HG03457 (cell line): ENCODE measurements around the gene KBTBD6.
"Not testable (repeated sequence)": the region's sequence is repeated elsewhere in the genome, so short reads cannot be mapped to it uniquely, and the experiment has no call there.

Source experiments
- ATAC-seq: cut with Tn5 transposase; IDR thresholded peaks from one replicate; pipeline ENCODE4 v1.9.1; 2021; ENCODE audit warnings: moderate number of reproducible peaks; ENCODE audit not compliant: unreplicated experiment

The KBTBD6 gene, protein sequence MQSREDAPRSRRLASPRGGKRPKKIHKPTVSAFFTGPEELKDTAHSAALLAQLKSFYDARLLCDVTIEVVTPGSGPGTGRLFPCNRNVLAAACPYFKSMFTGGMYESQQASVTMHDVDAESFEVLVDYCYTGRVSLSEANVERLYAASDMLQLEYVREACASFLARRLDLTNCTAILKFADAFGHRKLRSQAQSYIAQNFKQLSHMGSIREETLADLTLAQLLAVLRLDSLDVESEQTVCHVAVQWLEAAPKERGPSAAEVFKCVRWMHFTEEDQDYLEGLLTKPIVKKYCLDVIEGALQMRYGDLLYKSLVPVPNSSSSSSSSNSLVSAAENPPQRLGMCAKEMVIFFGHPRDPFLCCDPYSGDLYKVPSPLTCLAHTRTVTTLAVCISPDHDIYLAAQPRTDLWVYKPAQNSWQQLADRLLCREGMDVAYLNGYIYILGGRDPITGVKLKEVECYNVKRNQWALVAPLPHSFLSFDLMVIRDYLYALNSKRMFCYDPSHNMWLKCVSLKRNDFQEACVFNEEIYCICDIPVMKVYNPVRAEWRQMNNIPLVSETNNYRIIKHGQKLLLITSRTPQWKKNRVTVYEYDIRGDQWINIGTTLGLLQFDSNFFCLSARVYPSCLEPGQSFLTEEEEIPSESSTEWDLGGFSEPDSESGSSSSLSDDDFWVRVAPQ

DNA sequence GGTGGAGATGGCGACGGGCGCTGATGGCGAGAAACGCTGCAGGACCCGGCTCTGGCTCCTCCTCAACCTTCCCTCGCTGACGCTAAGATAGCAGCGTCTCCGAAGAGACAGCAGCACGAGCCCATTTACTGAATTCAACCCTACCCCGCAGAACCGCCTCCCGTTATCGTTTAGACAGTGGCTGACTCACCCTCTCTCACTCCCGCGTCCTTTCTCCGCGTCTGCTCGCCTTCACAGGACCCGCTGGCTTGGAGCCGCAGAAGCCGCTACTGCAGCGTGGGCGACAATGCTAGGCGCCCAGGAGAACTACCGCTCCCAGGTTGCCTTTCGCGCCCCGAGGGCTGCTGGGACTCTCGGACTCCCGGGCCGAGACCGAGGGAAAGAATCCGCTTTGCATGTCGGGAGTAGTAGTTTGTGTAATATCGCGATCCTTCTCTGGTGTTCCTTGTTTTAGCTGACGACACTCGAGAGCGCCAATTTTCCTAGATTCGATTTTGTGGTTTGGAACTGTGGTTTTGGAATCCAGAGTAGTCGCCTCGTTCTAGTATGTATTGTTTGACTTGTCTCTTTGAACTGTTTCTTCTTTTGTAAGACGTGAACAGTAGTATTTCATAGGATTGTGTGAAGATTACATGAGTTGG lies at the start of gene KBTBD6:
Gene KBTBD6, minus strand, starts transcription at position 291 of the 641 bp plus-strand sequence. CDS start 291 bp downstream, outside the sequence.
- peak; percentile 92 for ATAC-seq

DNA sequence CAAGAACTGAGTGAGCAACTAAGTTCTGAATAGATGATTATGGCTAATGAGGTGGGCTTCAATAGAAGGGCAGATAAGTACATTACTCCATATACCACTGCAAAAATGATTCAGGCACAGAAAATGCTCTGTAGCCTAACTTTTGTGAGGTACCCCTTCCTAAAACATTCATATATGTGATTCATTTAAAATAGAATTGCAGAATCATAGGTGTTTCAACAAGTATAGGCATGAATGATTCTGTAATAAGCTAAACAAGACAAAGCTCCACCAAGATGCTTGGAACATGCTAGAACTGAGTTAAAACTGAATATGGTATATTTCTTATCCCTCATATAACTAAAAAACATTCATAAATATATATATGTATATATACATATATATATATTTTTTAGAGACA lies 49.6 kb upstream of the KBTBD6 start:
- ATAC-seq: no peak

DNA sequence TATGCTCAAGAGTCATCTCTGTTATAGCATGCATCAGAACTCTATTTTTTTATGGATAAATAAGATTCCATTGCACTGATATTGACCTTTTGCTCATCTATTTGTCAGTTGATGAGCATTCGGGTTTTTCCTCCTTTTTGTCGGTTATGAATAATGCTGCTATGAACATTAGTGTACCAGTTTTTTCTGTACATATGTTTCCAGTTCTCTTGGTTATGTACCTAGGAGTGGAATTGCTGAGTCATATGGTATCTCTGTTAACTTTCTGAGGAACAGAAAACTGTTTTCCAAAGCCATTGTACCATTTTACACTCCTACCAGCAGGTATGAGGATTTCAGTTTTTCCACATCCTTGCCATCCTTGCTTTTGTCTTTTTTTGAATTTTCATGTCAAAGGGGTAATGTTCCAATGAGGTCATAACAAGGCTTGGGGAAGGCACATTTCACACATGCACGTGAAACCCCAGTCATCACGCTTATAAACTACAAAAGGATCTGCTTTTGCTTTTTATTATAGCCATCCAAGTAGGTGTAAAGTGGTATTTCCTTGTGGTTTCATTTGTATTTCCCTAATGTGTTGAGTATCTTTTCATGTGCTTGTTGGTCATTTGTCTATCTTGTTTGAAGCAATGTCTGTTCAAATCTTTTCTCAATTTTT lies 47.1 kb upstream of the KBTBD6 start:
- ATAC-seq: no peak

DNA sequence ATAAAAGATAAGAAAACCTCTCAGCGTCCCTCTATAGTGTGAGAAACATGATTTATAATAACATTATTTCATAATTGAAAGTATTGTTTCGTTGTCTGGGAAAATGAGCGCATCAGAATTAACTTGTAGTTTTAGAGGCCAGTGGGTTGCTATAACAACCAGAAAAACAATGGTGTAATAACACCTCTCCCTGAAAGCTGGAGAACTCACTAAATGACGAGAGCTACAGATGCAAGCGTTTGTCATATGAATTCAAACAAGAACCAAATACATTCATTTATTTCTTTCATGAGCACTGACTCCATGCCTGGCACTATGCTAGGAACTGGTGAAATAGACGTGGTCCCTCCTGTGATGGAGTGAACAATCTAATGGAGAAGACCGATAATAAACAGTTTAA lies 45.4 kb upstream of the KBTBD6 start:
- no peak for ATAC-seq

DNA sequence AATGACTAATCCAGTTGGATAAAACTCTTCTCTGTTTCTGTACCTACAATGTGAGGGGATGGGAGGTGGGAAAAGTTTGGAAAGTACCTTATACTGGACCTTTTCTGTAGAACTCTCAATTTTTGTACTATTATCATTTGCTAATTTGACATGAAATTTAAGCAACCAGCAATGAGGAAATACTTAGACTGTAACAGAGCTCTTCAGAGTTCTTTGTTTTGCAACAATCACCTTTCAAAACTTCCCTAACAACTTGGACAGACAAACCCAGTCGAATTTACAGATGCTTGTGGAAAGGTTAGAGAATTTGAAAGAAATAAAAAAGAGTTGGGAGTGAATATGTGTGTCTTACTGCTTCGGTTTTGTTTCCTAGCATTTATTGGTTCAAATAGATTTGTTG lies 45.0 kb upstream of the KBTBD6 start:
- no peak for ATAC-seq

DNA sequence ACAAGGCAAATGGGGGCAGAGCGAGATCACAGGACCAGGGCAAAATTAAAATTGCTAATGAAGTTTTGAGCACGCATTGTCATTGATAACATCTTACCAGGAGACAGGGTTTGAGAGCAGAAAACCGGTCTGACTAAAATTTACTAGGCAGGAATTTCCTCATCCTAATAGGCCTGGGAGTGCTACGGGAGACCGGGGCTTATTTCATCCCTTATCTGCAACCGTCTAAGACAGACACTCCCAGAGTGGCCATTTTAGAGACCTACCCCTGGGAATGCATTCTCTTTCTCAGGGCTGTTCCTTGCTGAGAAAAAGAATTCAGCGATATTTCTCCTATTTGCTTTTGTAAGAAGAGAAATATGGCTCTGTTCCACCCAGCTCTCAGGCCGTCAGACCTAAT lies 43.0 kb upstream of the KBTBD6 start:
- ATAC-seq: not testable (repeated sequence)

DNA sequence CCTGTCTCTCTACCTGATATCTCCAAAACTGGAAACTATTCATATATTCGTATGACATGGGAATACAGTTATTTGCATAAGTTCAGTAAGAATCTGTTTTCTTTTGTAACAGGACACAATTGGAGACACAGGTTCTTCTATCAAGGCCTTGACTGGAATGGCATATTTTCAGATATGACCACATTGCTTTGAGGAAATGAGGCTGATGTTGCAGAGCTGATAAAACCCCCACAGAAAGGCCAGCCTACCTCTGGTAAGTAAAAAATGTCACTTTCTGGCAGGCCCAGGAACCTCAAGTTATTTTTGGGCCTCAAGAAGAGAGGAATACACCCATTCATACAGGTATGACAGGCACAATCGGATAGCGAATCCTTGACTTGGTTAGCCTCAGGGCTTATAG lies 29.5 kb upstream of the KBTBD6 start:
- ATAC-seq: no peak

DNA sequence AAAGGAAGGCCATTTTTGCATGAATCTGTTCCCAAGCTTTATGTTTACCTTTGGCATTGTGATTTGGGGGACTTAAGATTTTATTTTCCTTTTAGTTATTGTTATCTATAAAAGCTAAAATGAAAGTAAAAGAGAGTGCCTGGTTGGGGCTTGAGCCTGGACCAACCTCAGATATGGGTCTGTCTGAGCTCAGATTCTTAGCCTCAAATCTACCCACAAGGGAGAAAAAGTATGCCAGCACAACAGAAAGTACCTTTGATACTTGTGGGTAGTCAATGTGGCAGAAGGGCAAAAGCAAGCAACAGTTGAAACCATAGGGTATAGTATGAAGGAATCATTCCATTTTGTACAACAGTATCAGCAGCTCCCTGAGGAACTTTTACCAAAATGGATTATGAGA lies 26.6 kb upstream of the KBTBD6 start:
- ATAC-seq: no peak

DNA sequence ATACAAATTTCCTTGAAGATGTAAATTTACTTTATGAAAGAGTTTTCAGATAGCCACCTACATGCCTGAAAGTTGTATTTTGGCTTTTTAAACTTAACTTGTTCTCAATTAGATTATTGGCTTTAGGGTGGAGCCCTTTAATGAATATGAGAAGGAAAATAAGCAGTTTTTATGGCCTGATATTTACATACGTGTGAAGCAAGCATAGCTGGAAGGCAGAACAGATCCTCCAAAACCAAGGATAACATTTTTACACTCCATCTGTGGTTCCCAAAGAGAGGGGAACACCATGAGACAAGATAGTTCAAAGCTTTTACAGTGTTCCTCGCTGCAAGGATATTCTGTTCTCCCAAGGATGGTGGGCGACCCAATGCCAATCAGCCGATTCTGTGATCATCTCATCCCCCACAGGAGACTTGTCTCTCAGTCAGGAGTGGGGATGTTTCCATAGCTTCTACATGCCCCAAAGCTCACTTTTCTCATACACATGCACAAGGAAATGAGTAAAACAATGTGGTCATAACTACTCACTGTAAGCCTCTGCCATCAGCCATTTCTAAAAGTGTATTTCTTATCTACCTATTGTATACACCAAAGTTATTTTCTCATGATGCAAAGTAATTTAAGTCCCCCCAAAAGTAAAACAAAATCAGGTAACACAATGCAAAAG lies 24.6 kb upstream of the KBTBD6 start:
- no peak for ATAC-seq

DNA sequence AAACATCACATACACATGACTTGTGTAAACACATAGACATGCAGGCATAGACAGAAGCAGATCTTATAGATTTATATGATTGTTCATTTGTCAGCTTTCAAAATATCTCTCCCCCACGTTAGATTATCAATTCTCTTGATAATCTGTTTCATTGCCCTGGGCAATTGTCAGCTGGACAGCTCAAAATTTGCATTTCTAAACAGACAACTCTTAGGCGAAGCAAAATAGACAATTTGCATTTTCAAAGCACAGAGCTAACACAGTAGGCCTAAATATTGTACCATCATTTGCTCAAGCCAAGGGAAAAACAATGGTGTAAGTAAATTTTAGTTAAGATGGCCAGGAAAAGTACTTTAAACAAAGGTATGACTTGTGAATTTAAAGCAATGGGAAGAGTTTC lies 24.0 kb upstream of the KBTBD6 start:
- ATAC-seq: no peak

DNA sequence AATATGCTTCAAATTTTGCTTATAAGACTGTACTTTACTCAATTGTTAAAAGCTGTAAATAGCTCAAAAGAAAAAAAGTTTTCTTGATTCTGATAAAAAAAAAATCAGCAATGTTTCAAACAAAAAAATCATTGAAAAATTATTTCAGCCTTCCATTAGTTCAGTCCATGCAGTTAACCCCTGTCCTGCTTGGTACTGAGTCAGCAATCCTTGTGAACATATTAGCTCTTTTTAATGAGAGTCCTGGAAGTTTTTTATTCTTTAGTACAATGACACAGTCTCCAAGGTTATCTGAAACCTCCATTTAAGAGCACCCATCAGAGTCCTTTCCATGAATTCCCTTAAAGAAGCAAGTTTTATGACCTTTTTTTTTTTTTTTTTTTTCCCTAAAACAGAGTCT lies 21.4 kb upstream of the KBTBD6 start:
- no peak for ATAC-seq

DNA sequence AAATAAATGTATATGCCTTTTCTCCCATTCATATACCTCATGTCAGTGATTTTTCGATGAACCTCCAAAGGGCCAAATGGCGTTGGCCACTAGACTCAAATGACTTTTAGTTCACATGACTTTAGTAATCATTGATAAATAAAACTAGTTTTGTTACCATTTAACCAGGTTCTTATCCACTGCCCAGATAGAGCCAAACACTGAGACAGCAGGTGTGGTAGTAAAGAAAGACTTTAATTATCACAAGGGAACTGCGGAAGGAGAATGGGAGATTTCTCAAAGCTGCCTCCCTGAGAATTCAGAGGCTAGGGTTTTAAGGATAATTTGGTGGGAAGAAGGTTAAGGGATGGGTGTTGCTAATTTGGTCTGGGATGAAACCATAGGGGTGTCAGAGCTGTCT lies 19.4 kb upstream of the KBTBD6 start:
- no peak for ATAC-seq

DNA sequence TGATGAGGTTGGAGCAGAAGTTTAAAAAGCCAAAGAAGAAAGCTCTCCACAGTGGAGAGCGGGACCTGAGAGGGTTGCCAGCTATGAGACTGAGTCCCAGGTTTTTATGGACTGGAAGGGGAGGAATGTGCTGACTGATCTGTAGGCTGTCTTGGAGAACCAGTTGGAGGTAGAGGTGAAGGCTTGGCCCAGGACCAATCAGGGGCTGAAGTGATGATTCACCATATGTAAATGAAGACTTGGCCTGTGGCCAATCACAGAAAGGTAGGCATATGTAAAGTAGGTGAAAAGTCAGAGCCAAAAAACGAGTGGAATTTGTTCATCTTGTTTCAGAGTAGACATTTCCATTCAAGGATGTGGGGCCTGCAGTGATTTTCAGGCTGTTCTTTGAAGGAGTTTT lies 17.5 kb upstream of the KBTBD6 start:
- no peak for ATAC-seq

DNA sequence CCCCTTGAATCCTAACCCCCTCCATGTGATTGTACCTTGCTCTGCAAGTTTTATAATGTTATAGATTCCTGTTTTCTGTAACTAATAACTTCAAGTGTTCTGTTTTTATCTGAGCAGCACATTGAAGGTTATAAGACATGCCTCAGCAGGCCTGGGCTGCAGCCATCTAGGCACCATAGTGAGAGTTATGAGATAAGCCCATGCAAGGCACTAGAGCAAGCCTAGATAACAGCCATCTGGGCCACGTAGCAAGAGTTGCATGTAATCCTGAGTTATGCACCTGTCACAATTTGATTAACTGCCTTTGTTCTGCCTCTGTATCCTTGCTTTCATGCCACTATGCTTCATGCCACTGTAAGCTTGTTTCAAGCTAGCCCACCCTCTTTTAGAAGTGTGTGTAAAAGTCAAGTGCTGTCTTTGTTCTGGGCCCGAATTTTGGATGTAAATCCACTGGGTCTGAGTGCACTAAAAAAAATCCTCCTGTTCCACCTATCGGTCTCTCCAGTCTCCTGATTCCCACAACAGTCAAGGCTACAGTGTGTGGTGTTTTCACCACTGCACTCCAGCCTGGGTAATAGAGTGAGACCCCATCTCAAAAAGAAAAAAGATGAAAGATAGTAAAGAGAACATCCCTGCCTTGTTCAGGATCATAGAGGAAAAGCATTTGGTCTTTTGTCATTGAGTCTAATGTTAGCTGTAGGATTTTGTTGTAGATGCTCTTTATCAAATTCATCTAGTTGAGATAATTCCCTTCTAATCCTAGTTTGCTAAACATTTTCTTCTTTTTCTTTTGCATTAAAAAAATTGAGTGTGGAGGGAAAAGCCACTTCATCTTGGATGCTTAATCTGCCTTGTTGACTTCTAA lies 16.0 kb upstream of the KBTBD6 start:
- ATAC-seq: no peak

DNA sequence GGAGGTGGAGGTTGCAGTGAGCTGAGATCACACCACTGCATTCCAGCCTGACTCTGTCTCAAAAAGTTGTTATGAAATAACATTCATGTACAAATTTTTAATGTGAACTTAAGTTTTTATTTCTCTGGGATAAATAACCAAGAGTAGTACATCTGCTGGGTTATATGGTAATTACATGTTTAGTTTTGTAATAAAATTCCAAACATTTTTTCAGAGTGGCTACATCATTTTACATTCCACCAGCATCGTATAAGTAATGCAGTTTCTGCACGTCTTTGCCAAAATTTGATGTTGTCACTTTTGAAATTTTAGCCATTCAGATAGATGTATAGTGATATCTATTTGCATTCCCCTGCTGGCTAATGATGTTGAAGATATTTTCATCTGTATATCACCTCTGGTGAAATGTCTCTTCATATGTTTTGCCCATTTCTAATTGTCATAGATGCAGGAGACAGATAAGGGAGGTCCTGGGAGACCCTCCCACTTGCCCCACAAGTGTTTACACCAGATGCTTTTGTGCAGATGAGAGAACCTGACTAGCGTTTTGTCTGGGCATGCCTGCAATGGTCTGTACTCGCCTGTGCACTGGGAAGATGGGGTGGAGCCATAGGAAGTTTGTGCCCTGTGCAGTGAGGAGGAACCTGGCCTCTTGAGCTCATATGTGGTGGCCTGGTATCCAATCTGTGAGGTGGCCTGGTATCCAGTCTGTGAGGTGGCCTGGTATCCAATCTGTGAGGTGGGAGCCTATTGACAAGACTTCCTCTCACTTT lies 12.7 kb upstream of the KBTBD6 start:
- ATAC-seq: no peak

DNA sequence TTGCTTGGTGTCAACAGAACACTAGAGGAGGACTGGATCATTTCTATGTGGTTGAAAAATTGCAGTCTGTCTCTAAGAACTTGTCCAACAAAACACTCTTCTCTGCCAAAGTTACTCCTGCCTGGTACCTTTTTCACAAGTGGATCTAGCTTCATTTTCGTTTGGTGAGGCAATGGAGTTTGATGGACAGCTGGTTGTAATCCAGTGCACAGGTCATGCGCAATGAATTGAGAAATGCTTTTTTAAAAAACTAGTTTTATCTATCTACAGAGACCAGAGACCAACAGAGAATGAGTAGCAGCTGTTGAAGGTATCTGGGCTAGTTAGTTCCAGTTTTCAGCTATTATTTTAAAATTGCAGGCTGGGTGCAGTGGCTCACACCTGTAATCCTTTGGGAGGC lies 12.0 kb upstream of the KBTBD6 start:
- no peak for ATAC-seq

DNA sequence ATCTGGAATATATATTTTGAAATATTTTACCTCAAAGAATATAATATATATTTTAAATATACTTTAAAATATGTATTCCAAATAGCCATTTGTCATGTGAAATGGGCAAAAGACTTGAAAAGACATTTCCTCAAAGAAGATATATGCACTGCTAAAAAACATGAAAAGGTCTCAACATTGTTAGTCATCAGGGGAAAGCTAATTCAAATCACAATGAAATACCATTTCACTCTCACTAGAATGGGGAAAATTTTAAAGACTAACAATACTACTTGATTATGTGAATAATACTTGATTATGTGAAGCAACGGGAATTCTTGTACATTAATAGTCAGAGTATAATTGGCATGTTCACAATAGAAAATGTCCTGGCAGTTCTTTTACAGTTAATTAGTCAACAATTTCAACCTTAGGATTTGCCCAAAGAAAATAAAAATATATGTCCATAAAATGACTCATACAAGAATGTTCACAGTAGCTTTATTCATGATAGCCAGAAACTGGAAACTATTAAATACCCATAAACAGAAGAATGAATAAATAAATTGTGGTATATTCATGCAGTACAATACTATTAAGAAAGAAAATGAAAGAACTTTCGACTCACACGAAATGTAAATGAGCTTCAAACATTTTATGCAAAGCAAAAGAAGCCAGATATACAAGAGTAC lies 6.8 kb upstream of the KBTBD6 start:
- ATAC-seq: no peak

DNA sequence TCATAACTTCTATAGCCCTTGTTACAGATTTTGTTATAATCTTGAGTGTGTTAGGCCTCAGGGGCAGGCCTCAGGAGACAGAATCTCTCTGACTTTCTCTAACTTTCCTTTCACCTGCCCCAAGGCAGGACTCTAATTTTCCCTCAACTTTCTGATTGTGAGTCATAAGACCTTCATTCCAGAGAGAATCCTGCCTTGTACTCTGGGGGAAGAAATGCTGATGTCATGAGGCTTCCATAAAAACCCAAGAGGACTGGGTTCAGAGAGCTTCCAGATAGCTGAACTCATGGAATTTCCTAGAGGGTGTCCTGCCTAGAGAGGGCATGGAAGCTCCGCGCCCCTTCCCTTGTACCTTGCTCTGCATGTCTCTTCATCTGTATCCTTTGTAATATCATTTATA lies 5.3 kb upstream of the KBTBD6 start:
- ATAC-seq: no peak

DNA sequence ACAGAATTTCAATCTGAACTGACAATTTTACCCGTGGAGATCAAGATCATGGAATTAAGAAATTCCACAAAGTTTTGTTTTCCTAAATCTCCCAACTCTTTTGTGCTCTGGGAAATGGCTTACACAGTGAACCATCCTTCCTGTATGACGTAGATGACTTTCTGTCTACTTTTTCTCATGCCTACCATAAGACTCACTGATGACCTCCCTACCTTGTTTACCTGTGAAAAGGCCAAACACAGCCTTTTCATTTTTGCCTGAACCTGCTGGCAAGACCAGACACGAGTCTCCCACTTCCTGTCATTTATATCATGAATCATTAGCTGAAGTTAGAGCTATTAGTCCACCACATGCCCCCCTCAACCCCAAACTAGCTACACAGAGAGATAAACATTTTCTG lies 4.6 kb upstream of the KBTBD6 start:
- no peak for ATAC-seq
